DMS153 (cell line): ENCODE data around the gene SNX10.

Experiments
- DNase-seq: peaks from one replicate; lab custom pipeline; 2025; lab: John Stamatoyannopoulos, UW

Gene SNX10

GRCh38 chr7:26337232-26337865 is 45.7 kb downstream of the SNX10 start:
- DNase-seq: no peak

DNA sequence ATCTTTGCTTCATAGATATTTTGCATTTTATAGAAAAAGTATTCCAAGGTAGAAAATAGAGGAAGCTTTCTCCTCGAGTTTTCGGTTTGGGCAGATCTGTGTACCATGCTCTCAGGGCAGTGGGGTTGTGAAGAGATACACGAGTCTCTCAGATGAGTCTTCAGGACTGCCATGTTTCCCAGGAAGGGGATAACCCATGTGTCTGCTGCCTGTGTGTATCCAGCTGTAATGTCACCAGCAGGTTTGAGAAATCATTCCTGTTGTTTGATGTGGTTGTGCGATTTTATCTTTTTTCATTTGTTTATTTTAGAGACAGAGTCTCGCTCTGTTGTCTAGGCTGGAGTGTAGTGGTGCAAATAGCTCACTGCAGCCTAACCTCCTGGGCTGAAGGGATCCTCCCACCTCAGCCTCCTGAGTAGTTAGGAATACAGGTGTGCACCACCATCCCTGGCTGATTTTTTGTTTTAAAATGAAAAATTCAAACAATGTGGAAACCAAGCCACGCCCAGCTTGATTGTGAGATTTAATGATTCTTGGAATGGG is 48.9 kb downstream of the SNX10 start:
- no peak for DNase-seq

GRCh38 chr7:26343320-26343832 is 51.7 kb downstream of the SNX10 start:
- DNase-seq: no peak

DNA sequence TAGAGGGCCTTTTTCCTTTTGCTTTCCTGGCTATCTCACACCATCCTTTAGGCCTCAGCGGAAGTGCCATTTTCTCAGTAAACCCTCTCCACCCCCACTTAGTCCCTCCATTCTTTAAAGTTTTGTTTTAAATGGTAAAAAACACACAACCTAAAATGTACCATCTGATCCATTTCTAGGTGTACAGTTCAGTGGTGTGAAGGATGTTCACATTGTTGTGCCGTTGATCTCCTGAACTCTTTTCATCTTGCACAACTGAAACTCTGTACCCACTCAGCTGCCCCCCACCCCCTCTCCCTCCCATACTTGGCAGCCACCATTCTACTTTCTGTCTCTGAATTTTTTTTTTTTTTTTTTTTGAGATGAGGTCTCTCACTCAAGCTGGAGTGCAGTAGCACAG is 52.2 kb downstream of the SNX10 start:
- DNase-seq: no peak

DNA sequence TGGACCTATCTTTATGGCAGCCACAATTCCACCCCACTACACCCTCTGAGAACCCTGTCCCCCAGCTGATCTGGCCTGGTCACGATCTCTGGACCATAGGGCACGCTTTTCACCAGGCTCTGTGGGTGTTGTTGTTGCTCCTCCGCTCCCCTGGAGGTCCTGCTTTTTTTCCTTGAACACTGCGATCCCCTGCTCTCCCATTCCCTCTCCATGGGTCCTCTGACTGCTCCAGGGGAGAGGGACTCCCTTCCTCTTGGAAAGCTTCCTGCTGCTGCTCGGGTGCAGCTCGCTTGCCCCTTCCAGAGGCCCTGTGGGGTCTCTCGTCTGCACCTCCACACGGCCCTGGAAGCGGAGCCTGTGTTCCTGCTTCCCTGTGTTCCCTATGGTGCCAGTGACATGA is 53.5 kb downstream of the SNX10 start:
- DNase-seq: no peak

DNA sequence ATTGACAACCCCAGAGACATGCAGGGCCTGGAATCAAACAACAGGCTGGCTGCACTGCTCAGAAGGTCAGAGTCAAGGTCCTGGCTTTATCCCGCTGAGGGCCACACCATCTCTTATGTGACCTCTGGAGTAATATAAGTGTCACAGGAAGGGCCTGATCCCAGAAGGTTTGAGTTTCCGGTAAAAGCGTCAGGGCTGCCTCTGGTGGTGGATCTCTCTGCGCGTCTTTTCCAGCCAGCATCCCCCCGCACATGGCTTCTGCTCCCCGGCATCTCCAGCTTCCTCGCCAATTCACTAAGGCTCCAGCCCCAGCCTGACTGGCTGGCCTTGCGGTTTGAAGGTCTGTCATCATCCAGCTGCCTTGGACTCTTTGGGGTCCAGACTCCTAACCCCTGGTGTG is 54.2 kb downstream of the SNX10 start:
- no peak for DNase-seq

- DNase-seq: no peak
Measured at GRCh38 chr7:26346611-26347203, 55.0 kb downstream of the SNX10 start.

DNA sequence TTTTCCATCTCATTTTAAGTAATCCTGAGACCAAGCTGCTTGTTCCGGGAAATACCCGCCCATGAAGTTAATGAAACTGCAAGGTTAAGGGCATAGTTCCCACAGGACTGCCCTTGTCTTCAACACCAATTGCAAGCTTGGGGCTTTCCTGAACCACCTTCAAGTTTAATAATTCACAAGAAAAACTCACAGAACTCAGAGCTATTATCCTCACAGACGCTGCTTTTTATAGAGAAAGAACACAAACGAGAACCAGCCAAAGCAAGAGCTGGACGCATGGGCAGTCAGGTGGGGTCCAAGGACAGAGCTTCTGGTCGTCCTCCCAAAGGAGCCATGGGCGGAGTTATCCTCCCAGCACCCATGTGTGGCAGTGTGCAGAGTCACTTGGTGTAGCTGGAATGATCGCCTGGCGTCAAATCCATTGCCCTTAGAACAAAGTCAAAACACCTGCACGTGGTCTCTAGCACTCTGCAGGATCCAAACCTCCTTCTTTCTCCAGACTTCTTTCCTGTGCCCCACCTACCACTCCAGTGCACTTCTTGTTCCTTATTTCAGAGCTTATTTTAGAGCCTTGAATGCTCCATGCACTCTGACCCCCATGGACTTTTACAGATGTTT is 56.7 kb downstream of the SNX10 start:
- no peak for DNase-seq

GRCh38 chr7:26349005-26349915 is 57.6 kb downstream of the SNX10 start:
- peak; percentile 83 for DNase-seq

DNA sequence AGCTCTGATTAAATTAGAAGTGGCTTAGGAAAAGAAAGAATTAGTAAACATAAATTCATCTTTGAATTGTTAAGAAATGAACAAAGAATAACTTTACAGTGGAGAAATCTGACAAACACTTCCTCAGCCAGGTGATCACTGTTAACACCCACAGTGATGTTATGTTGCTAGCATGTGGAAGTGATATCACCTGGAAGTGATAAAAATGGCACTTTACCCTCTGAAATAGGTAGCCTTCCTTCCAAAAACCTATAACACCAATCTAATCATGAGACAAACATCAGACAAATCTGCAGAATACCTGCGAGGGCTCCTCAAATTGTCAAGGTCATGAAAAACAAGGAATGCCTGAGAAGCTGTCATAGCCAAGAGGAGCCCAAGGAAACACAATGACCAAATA is 59.5 kb downstream of the SNX10 start:
- no peak for DNase-seq

DNA sequence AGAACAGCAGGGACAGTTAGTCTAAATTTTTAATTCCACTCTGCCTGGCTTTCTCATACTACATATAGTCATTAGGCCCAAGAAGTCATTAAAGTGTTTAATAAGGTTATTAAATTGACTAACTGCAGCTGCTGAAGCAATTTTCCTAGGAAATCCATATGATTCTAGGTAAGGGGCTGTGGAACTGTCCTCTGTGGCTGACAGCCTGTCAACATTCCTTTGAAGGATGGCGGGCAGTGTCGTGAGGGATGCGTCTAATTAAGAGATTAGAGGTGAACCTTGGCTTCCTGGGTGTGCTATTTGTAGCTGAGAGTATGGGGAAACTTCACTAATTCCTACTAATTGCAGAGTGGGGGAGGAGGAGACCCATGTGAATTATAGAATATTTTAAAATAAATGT is 64.6 kb downstream of the SNX10 start:
- no peak for DNase-seq

- no peak for DNase-seq
Measured at GRCh38 chr7:26356929-26357798, 65.5 kb downstream of the SNX10 start.

DNA sequence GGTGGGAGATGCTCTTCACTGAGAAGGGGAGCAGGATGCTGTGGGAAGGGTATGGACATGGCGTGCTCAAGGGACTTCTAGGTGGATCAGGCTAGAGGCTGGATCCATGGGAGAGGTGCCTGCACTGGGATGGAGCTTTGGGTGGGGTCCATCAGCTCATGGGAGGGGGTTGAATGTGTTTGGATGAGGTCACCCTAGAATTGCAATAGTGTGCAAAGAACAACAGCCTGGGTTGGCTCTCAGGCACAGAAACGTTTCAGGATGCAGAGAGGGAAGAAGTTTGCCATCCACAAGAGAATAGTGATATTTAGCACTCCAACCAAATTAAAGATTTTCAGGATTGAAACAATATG is 66.1 kb downstream of the SNX10 start:
- no peak for DNase-seq

- DNase-seq: no peak
Measured at GRCh38 chr7:26360650-26361049, 69.0 kb downstream of the SNX10 start.

- DNase-seq: no peak
Measured at GRCh38 chr7:26361637-26362036, 70.0 kb downstream of the SNX10 start.

DNA sequence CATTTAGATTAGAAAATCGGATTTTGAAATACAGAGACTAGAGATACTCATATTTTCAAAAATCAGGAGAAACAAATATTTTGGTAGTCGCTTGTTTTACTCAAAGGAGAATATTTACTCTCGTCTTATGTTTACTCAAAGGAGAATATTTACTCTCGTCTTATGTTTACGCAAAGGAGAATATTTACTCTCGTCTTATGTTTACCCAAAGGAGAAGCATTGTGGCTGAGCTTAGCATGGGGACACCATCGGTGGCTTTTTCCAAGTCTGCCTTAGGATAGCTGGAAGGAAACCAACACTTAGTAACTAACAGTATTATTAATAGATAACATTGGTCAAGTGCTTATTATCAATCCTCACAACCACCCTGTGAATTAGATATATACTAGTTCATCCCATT is 71.8 kb downstream of the SNX10 start:
- DNase-seq: no peak

GRCh38 chr7:26365077-26365900 is 73.6 kb downstream of the SNX10 start:
- peak; percentile 84 for DNase-seq

DNA sequence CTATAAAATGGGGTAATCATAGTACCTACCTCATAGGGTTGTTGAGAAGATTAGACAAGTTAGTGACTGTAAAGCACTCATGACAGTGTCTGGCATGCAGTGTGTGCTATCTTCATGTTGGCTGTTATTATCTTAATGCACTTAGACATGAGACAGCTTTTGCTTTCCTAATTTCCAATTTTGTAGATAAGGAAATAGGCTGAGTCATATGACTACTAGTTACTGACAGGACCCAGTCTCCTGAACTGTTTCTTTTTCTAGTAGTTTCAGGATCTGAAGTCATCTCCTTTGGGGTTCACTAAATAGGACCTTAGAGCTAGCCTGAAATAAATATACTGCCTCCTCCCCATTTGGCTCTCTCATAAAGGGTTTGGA is 74.2 kb downstream of the SNX10 start:
- DNase-seq: no peak

GRCh38 chr7:26367219-26367711 is 75.6 kb downstream of the SNX10 start:
- no peak for DNase-seq

DNA sequence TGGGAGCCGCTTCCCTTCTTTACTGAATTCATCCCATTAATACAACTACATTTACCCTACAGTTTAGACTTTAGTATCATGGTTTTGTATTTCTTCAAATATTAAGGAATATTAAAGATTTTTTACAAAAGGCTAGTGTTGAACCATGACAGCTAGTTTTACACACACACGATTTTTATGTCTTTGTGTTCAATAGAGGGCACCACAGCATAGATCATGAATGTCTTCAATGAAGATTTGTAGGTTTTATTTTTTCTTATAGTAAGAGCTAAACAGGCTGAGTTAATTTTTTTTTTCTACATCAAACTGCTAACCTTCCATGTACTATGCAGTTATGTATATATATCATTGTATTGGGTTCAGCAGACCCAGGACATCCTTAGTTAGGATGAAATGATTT is 76.9 kb downstream of the SNX10 start:
- DNase-seq: no peak
